Nephron progenitor cell (in vitro differentiated cells): ENCODE data around the gene CAMTA1.

ENCODE experiments used
- DNase-seq: peaks from one replicate; pipeline ENCODE4 v3.0.0; 2021
- H3K27ac Mint-ChIP-seq: 2 replicates; pipeline ENCODE4 v1.8.0; 2021; ENCODE audit warnings: mild to moderate bottlenecking, moderate library complexity, mixed read lengths
- H3K27me3 Mint-ChIP-seq: 2 replicates; pipeline ENCODE4 v1.8.0; 2021; ENCODE audit warnings: mild to moderate bottlenecking, low read depth, mixed read lengths; ENCODE audit not compliant: poor library complexity
- H3K36me3 Mint-ChIP-seq: 2 replicates; pipeline ENCODE4 v1.8.0; 2021; ENCODE audit warnings: low read depth, mixed read lengths
- H3K4me1 Mint-ChIP-seq: 2 replicates; pipeline ENCODE4 v1.8.0; 2021; ENCODE audit warnings: mixed read lengths
- H3K4me3 Mint-ChIP-seq: 2 replicates; pipeline ENCODE4 v1.8.0; 2021; ENCODE audit warnings: mild to moderate bottlenecking, moderate library complexity, mixed read lengths
- H3K9me3 Mint-ChIP-seq: 2 replicates; pipeline ENCODE4 v1.8.0; 2021; ENCODE audit warnings: mild to moderate bottlenecking, moderate library complexity, mixed read lengths
- TF ChIP-seq, protein P1 (sequence below): fragments of 200-600 bp; sonication (generic); IDR thresholded peaks from 2 replicates; pipeline ENCODE4 v1.5.0; 2021; ENCODE audit warnings: antibody characterized with exemption

CAMTA1 gene

DNA sequence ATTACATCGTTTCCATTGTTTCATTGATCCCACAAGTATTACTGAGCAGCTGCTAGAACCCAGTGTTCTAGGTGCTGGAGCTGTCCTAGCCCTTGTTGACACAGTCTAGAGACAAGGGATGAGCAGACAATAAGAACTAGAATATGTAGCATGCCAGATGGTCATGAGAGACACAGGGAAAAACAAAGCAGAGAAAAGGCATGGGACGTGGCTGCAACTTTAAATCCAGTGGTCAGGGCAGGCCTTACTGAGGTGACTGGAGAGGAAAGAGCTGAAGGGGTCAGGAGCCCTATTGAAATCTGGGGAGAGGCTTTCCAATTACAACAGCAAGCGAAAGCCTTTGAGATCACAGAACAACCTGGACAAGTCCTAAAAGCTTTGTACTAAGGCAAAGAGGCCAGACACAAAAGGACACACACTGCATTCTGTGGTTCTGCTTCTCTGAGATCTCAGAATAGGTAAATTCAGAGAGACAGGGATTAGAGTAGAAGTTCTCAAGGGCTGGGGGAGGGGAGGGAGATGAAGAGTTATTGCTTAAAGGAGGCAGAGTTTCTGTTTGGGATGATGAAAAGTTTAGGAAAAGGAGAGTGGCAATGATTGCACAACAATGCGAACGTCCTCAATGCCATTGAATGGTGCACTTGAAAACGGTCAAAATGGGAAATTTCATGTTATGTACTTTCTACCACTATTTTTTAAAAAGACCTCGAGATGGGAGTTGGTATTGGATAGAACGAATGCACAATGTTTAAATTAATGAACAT is 518.5 kb downstream of the CAMTA1 start:
- peak overlapping the region; percentile 55 for H3K27ac Mint-ChIP-seq
- no peak for DNase-seq
- peak overlapping the region; percentile 38 for H3K4me3 Mint-ChIP-seq
- TF ChIP-seq, protein P1, sequence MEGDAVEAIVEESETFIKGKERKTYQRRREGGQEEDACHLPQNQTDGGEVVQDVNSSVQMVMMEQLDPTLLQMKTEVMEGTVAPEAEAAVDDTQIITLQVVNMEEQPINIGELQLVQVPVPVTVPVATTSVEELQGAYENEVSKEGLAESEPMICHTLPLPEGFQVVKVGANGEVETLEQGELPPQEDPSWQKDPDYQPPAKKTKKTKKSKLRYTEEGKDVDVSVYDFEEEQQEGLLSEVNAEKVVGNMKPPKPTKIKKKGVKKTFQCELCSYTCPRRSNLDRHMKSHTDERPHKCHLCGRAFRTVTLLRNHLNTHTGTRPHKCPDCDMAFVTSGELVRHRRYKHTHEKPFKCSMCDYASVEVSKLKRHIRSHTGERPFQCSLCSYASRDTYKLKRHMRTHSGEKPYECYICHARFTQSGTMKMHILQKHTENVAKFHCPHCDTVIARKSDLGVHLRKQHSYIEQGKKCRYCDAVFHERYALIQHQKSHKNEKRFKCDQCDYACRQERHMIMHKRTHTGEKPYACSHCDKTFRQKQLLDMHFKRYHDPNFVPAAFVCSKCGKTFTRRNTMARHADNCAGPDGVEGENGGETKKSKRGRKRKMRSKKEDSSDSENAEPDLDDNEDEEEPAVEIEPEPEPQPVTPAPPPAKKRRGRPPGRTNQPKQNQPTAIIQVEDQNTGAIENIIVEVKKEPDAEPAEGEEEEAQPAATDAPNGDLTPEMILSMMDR, result no peak
- H3K36me3 Mint-ChIP-seq, result peaks cover 12% of the 10 kb centered on the region
- H3K9me3 Mint-ChIP-seq, result peaks cover 35% of the 10 kb centered on the region
- peaks cover 6% of the 10 kb centered on the region for H3K27me3 Mint-ChIP-seq
- H3K4me1 Mint-ChIP-seq, result peaks cover 55% of the 10 kb centered on the region

DNA sequence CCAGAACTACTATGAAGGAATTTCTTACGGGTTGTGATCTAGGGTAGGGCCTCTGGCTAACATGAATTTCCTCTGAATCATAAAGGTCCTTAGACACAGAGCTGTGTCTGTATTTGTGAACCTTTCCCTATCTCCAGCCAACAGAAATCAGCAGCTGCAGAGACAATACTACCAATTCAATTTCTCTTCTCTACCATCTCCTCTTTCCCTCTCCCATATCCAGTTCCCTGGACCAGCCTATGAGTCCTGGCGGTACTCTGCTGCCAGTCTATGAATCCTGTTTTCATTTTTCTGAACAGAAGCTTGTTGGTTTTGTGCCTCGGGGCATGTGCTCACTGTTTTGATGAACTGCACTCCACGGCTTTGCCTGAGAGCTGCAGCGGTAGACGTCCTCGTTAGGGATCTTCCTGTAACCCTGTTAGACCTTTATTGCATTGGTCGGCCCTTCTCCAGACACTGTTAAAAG is 527.9 kb downstream of the CAMTA1 start:
- Mint-ChIP-seq H3K4me3 (no peak overlapping the region), H3K36me3 (peaks cover 6% of the 10 kb centered on the region), H3K27ac (no peak overlapping the region), H3K9me3 (peaks cover 26% of the 10 kb centered on the region), H3K27me3 (peaks cover 10% of the 10 kb centered on the region), H3K4me1 (peaks cover 13% of the 10 kb centered on the region)
- TF ChIP-seq, protein P1, result no peak
- no peak for DNase-seq

DNA sequence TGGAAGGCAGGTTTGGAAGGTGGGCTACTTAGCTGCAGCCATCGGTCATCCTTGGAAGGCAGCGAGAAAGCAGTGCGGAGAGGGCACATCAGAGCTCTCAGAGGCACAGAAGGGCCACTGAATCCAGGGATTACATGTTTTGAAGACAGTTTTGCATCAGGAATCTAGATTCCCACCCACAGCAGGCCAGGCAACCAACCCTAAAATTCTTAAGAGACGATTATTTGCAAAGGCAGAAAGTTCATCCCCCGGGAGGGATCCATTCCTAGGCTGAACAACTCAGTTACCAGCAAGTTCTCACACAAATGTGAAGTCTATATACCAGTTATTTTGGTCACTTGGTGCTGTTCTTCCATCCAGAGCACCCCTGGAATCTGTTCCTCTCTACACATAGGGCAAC is 528.6 kb downstream of the CAMTA1 start:
- TF ChIP-seq, protein P1, result no peak
- no peak overlapping the region for H3K4me3 Mint-ChIP-seq
- peaks cover 13% of the 10 kb centered on the region for H3K4me1 Mint-ChIP-seq
- DNase-seq, result no peak
- peaks cover 18% of the 10 kb centered on the region for H3K9me3 Mint-ChIP-seq
- H3K27ac Mint-ChIP-seq, result no peak overlapping the region
- peaks cover 10% of the 10 kb centered on the region for H3K27me3 Mint-ChIP-seq
- H3K36me3 Mint-ChIP-seq, result no peaks in the 10 kb centered on the region

DNA sequence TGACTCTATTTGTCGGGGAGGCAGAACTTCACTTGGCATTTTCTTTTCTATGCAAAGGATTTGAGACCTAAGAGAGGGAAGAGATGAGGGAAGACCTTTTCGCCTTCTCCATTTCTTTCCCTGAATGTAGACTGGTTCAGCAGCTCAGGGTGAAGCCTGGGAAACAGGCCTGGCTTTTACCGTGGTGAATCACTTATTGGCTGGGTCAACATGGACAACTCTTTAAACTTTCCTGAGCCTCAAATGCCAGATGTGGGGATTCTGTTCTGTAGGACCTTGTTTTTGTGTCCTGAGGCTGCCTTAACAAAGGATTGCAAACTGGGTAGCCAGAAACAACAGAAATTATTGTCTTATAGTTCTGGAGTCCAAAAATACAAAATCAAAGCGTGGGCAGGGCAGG is 530.1 kb downstream of the CAMTA1 start:
- Mint-ChIP-seq H3K4me3 (no peak overlapping the region), H3K36me3 (no peaks in the 10 kb centered on the region), H3K4me1 (peaks cover 13% of the 10 kb centered on the region), H3K27ac (no peak overlapping the region), H3K9me3 (peaks cover 7% of the 10 kb centered on the region), H3K27me3 (peaks cover 10% of the 10 kb centered on the region)
- DNase-seq, result no peak
- TF ChIP-seq, protein P1, result no peak

DNA sequence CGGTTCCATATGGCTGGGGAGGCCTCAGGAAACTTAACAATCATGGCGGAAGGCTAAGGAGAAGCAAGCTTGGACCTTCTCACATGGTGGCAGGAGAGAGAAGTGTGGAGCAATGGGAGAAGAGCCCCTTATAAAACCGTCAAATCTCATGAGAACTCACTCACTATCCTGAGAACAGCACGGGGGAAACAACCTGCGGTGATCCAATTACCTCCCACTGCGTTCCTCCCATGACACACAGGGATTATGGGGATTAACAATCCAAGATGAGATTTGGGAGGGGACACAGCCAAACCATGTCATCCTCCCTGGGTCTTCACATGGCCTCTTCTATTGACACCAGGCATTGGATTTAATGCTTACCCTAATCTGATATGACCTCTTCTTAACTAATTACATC is 530.7 kb downstream of the CAMTA1 start:
- TF ChIP-seq, protein P1, result no peak
- H3K9me3 Mint-ChIP-seq, result peaks cover 7% of the 10 kb centered on the region
- peaks cover 10% of the 10 kb centered on the region for H3K27me3 Mint-ChIP-seq

DNA sequence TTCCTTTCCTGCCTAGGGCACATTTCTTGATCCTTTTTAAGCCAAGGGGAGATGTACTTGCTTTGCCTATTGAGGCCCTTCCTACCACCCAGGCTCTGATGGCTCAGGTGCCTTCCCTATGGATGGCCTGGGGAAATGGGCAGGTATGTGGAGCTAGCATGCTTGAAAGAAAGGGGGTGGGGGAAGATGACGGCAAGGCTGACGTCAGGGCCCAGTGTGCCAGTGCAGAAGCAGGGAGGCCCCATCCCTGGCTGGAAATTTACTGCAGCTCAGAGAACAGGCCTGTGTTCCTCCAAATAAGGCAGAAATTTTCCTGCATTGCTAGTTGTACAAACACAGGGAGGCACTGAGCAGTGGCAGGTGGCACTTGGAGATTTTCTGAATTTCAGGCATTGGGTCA is 532.6 kb downstream of the CAMTA1 start:
- Mint-ChIP-seq H3K4me3 (no peak overlapping the region), H3K9me3 (no peaks in the 10 kb centered on the region), H3K4me1 (peaks cover 13% of the 10 kb centered on the region), H3K27ac (no peak overlapping the region), H3K36me3 (no peaks in the 10 kb centered on the region), H3K27me3 (peaks cover 10% of the 10 kb centered on the region)
- DNase-seq, result no peak
- TF ChIP-seq, protein P1, result no peak

More for the DNA sequence above, 530.7 kb downstream of the CAMTA1 start:
- Mint-ChIP-seq H3K4me1 (peaks cover 13% of the 10 kb centered on the region), H3K27ac (no peak overlapping the region), H3K4me3 (no peak overlapping the region), H3K36me3 (no peaks in the 10 kb centered on the region)
- DNase-seq, result no peak
